NCI-H446 (cell line): ENCODE data around the gene TREX2.

Experiments
- DNase-seq, 2 experiments: peaks; one replicate each; lab custom pipeline; 2025; lab: John Stamatoyannopoulos, UW

The TREX2 gene

DNA sequence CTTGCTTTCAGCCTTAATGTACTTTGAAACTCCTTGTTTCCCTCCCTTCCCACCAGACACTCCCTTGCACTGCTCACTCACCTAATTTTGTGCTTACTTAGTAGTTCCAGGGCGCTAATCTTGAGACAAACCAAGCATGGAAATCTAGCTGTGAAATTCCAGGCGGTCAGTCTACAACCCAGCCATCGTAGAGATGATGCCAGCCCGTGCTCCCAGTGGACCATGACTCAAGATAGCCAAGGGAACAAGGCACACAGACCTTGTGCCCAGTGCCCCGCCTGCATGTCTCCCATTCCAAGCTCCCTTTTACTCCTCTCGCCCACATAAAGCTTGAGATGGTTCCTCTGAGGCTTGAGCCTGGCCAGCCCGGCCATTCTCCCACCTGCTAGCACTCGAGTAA is 11.1 kb downstream of the TREX2 start:
- no peak for DNase-seq

DNA sequence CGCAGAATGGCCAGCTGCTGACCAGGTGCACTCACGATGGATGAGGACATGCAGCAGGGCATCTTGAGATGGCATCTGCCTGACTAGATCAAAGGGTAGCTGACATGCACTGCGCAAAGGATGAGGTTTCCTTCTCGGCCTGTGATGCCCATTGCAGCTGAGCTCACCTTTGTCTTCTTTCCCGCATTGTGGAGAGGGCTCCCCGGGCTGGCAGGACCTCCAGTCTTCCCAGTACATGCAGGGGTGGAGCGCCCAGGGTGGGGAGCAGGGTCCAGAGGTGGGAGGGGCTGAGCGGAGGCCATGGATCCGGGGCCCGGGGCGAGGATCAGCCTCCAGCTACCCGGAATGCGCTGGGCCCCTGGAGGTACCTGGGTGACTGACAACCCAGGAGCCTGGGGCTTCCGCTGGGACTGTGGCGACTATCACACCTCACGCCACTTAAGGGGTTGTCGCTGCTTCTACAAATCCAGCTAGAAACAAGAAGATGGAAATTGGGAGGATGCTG is 12.0 kb downstream of the TREX2 start:
- DNase-seq: no peak

DNA sequence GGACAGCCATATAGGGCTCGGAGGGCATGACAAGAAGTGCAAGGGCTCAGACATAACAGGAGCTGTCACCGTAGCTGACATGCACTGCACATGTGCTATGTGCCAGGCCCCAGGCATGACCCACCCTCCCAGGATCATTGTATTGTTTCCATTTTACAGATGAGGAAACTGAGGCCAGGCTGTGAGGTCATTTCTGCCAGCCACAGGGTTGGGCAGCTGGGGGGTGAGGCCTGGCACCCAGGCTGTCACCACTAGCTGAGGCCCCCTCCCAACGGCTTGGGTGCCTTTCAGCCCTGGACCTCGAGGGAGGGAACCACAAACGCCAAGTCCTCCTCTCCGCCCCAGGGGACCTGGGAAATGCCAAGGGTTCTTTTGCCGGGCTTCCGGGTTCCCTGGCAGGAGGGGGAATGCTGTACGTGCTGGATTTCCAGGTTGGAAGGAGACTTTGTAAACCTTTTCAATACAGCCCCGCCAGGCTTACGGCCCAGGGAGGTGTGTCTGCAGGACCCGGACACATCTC is 12.6 kb downstream of the TREX2 start:
- DNase-seq: no peak

DNA sequence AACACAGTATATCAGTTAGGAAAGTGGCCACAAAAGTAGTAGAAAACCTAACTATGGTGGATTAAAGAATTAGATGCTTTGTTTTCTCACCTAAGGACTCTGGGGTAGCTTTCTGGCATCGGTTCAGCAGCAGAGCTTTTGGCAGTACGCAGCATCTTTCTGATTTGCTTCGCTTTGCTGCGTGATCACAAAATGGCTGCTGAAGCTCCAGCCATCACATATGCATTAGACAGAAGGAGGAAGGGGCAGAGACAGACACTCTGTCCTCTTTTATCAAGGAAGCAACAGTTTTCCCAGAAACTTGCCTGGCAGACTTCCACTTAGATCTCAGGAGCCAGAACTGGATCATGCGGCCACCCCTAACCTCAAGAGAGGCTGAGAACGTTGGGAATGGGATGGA is 15.1 kb downstream of the TREX2 start:
- no peak for DNase-seq

DNA sequence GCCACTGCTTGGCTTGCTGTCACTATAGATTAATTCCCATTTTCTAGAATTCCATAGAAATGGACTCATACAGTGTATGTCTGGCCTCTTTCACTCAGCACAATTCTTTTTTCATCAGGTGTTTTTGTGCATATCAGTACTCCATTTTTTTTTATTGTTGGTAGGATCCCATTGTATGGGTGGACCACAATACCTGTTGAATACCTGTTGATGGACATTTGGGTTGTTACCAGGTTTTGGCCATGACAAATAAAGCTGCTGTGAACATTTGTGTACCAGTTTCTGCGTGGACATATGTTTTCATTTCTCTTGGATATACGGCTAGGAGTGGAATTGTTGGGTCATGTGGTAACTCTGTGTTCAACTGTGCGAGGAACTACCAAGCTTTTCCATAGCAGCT is 19.7 kb downstream of the TREX2 start:
- no peak for DNase-seq

DNA sequence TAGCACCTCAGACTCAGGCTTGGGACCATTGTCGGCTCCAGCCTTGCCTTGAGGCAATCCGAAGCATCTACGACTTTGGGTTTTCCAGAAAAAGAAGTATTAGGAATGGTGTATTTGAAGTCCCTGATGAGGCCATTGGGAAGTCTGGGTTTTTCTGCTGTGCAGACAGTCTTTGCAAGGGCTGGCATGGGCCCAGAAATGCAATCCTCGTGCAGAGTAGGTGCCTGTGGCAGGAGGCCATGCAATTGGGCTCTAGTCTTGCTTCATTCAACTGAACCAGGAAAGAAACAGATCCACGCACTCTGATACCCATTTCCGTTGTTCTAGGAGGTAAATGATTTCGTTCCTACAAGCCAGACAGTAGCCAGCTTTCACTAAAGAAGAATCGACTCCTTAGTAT is 22.2 kb downstream of the TREX2 start:
- DNase-seq: no peak

DNA sequence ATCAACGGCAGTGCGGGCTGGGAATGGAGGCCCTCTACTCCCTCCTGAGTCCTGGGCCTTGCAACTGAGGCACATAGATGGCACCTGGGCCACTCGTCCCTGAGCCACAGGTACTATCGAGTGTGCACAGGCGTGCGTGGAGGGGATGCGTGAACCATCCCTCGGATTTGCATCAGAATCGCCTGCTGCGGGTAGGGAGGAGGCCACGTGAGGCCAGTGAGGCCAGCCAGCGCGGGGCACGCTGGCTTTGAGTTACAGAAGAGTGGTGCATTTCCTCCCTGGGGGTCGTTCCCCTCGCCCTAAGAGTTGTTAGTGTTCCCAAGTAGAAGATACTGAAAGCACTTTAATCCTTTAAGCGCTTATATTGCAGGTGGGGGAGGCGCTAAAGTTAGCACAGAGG is 24.0 kb downstream of the TREX2 start:
- DNase-seq: no peak

DNA sequence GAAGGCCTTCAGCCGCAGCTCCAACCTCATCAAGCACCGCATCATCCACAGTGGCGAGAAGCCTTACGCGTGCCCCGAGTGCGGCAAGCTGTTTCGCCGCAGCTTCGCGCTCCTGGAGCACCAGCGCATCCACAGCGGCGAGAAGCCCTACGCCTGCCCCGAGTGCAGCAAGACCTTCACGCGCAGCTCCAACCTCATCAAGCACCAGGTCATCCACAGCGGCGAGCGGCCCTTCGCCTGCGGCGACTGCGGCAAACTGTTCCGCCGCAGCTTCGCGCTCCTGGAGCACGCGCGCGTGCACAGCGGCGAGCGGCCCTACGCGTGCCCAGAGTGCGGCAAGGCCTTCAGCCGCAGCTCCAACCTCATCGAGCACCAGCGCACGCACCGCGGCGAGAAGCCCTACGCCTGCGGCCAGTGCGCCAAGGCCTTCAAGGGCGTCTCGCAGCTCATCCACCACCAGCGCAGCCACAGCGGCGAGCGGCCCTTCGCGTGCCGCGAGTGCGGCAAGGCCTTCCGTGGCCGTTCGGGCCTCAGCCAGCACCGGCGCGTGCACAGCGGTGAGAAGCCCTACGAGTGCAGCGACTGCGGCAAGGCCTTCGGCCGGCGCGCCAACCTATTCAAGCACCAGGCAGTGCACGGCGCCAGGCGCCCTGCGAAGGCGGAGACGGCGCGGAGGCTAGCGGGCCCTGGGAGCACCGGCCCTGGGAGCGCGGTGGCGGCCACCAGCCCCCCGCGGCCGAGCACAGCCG is 24.8 kb downstream of the TREX2 start:
- no peak for DNase-seq

DNA sequence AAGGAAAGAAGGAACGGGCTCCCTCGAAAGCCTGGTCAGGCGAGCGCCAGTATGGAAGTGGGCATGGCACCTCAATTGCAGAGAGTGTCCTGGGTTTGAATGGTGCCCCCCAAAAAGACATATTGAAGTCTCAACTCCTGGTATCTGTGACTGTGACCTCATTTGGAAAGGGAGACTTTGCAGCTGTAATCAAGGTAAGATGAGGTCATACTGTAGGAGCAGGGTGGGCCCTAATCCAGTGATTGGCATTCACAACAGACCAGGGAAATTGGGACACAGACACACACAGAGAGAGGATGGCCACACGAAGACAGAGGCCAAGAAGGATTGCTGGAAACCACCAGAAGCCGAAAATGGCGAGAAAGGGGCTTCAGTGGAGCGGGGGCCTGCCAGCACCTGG is 28.2 kb downstream of the TREX2 start:
- DNase-seq: no peak

DNA sequence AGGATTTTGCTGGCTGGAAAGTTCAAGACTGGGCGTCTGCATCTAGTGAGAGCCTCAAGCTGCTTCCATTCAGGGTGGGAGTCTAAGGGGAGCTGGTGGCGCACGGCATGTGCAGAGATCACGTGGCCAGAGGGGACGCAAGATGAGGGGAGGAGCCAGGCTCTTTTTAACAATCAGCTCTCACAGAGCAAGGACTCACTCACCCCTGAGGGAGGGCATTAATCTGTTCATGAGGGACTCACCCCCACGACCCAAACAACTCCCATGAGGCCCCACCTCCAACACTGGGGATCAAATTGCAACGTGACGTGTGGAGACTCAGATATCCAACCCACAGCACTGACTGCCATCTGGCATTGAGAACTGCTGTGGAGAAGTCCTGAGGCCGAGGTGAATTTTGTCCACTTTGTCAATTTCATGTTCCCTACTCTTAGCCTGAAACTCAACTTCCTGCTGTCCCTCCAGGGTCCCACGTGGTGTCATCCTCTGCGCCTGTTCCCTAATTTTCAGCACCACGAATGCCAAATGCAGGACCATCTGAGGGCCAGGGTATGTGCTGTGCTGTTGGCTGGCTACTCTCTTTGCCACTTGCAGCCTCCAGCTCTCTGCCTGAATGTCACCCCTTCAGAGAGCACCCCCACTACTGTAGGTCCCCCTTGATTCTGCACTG is 28.9 kb downstream of the TREX2 start:
- DNase-seq: no peak

DNA sequence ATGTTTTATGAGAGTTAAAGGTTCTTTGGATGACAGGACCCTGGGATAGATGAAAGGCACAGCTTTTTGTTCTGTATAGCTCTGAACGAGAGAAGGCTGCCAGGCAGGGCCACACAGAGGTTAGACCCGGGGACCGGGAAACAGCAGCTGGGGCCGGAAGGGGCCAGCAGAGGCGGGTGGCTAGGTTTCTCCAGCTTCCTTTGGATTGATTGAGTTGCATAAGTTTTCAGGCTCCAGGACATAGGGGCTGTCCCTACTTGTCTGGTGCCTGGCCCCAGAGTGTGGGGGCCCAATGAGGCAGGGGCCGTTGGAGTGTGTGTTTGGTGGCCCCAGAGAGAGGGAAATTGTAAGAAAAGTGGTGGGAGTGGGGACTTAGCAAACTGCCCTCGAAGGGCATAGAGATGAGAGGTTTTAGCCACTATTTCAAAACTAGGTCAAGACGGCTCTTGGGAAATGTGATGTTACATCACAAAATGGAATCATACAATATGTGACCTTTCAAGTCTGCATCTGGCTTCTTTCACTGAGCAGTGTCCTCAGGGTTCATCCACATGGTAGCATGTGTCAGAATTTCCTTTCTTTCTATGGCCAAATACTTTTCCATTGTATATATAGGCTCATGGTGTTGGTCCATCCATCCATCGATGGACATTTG is 30.9 kb downstream of the TREX2 start:
- no peak for DNase-seq

DNA sequence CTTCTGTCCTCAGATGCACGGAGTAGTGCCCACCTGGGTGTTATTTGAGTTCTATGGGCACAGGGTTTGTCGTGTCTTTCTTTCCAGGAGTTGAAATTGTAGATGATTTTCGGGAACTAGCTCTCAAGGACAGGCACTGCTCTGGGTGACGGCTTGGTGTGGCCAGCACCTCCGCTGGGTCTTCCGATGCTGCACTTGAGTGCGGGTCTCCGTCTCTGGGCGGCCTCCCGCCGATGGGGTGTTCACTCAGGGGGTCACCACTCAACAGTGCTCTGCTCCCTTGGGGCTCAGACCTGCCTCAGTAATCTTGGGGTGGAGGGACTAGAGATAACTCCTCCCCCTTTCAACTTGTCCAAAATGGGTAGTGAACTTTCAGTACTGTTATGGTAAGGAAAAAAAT is 32.1 kb downstream of the TREX2 start:
- DNase-seq: no peak

DNA sequence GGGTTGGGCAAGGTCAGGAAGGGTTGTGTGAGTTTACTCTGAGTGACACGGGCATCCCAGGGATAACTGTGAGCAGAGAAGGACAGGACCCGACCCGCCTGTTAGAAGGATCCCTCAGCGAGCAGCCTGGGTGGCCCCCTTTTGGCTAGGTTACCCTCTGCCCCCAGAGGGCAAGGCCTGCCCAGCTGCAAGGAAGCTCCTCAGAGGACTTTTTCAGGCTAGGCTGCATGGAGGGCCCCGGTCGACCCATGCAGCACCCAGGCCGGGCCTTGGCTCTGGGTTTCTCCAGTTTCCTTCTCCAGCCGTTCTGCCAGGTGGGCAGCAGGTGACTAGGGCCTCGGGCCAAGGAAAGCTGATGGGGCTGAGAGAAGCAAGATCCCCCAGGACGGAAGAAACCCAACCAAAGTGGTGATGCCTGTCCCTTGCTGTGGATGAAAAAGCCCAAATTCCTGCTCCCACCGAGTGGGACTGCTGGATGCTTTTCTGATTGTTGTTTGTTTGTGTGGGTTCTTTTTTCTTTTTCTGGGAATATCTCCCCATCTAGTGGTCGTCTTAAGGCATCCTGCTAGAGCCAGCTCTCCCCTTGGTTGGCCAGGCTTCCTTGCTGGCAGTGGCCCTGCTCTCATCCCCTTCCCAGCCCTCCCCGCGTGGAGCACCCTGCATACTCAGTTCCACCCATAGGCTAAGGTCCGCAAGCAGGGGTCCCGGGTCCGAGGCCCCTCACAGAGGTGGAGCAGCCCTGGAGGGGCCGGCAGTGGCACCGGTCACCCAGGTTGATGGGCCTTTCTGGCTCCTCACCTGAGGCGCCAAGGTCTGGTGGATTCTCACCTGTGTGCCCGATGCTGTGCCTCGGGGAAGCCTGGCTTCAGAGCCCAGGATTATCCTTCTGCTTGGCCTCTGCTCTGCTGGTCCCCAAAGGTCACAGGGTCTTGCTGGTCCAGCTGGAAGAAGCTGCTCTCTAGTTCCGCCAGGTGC is 32.8 kb downstream of the TREX2 start:
- DNase-seq: no peak

DNA sequence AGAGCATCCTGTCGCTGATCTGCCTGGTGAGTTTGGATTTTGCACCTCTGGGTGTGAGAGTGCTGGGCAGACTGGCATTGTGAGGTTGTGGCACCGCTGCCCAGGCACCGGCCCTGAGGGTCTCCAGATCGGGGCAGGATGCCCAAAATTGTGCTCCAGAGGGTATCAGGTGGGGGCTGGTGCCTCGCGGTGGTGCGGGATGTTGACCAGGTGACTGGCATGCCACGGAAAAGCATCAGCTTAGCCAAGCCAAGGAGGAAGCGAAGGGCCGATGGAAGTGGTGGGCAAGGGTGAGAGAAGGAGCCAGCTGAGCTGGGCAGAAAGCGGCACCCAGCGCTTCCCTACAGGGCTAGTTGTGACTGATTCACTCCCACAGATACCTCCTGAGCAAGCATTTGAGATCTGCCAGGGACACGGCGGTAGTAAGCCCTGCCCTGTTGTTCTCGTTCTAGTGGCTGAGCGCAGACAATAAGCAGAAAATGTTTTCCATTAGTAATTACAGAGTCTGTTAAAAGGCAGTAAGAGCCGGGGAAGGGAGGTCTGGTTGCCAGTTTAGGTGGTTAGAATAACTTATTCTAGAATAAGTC is 33.8 kb downstream of the TREX2 start:
- DNase-seq: no peak

DNA sequence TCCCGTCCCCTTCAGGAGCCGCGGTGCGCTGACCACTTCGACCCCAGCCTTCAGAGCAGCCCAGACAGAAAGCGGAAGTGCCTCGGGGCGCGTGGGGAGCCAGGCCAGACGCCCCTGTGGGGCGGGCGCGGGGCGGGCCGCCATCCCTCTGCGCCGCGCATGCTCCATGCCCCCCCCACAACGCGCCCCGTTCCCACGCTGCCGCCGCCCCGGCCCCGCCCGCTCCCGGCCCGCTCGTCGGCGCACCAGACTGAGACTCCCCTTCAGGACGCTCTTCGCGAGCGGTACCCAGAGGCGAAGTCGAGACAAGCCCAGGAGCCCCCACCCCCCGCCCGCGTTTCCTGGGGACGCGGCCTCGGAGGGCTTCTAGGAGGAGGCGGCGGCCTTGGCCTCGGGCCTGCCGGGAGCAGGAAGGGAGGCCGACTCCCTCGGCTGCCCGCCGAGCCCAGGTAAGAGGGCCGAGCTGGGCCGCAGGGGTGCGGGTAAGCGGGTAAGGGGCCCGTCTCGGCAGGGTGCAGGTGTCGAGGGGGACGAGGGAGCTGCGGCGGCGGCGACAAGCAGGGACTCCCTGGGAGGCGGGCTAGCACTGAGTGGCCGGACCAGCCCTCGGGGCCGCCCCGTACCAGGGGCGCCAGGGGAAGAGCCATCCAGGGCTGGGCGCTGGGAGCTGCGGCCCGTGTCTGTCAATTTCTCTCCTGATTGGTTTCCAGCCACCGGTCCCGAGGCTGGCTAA is 34.4 kb downstream of the TREX2 start, which contains the start of gene ZFP92:
TSS of gene ZFP92 (plus strand) at position 218 of the 733 bp plus-strand sequence. CDS start 6,851 bp downstream, outside the sequence.
- no peak for DNase-seq

DNA sequence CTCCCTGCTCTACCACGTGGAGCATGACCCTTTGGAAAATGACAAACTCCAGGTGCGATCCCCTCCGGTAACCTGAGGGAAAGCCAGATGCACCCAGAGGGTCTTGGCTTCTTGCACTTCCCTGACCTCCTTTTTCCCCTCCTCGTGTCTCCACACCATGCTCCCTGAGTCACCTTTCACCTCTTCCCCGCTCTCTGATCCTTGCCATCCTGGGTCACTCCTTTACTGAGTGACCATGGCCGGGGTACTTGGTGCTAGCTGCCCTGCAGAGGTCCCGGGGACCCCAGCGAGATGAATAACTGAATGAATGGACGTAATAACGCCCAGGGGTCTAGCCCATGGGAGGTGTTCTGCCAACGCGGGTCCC is 35.0 kb downstream of the TREX2 start:
- DNase-seq: no peak

DNA sequence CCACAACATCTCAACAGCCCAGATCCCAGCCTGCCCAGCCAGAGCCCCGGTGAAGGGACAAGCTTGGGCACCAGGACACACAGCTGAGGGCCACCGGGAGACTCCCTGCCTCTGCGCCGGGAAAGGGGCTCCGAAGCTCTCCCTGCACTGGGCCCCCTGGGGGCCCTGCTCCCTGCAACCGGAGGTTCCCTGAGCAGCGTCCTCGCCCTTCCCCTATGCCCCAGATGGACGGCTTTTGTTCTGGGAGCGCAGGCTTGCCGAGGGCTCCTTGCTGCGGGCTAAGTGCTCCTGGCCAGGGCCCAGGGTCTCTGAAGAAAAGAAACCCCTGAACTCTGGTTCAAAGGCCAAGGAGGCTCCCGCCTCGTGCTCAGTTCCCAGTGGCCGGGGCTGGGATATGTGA is 35.5 kb downstream of the TREX2 start:
- no peak for DNase-seq

DNA sequence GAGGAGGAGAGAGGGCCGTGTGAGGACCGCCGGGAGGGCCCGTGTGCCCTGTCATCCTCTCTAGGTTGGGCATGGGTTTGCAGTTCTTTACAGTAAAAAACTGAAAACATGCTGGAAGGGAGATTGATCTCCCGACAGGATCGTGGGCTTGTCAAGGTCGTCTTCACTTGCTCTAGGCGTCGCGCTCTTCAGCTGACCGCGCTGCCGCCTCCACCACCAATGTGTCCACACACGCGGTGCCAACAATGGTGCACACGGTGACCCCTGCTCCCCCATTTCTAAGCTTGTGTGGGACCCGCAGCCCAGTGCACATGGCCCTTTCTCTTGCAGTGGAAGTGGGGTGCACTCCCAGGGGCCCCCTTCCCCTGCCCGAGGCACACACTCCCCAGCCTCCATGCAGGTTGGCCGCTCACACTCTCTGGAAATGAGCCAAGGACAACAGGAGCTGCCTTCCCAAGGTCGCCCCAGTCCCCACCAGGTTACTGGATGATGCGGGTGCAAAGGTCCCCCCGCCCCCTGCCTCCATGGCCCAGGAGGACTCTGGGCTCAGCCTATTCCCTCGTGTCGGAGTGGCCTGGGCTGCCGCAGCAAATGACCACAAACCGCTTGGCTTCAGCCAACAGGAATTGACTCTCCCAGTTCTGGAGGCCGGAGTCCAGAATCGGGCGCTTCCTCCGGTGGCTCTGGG is 36.3 kb downstream of the TREX2 start:
- no peak for DNase-seq

DNA sequence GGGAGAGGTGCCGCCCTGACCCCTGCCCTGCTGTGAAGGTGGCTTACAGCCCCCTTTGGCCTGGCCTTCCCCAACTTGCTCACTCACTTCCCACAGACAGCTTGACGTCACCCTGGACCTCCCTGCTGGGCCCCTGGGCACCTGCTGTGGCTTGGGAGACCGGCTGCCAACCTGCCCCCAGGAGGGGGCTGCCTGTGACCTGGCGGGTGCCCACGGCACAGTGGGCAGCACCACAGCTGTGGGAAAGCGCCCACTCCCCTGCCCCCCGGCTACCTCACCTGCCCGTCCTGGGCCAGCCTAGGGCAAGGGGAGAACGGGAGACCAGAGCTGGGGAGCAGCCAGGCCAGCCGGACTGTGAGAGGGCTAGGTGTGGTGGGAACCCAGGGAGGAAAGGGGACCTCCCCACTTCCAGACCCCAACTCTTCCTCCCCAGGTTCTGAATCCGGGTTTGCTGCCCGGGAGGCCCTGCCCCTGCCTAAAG is 36.9 kb downstream of the TREX2 start:
- DNase-seq: no peak

DNA sequence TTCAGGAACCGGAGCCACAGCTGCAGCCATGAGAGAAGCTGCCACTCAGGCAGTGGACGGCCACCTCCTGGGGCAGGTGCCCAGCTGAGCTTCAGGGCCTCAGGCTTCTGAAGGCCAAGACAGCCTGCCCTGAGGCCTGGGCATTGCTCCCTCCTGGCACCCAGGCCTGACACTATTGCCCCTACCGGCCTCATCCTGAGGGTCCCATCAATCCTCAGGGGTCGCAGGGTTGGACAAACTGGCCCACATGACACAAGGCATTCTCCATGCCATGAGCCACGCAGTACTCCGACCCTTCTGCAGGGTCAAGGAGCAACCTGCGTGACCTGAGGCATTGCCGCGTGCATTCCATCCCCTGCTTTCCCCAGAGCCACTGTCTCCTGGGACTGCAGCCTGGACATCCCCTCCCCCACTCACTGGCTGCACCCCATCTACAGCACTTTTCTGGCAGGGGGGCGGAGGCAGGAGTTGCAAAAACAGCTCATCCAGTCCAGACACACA is 37.6 kb downstream of the TREX2 start:
- DNase-seq: no peak
